CD8-positive, alpha-beta memory T cell (primary cell): ENCODE measurements around the gene SCYGR2. TPM values are rescaled to one million over a fixed set of nuclear protein-coding genes. Genes with fewer than 3 reads are reported as not detected.
"Not testable (repeated sequence)": the region's sequence is repeated elsewhere in the genome, so short reads cannot be mapped to it uniquely, and the experiment has no call there.

Source experiments
- CTCF ChIA-PET: fragments of 350-600 bp; sonication (Branson Sonifier 250); formaldehyde crosslinking; loops from one replicate; lab custom pipeline; 2021; ENCODE audit warnings: antibody characterized with exemption; lab: Charles Lee
- POLR2A ChIA-PET: fragments of 350-600 bp; sonication (Branson Sonifier 250); formaldehyde crosslinking; loops from one replicate; lab custom pipeline; 2021; ENCODE audit warnings: antibody characterized with exemption; lab: Charles Lee
- DNase-seq, 5 donors: peaks; one replicate each; pipeline versions ENCODE4 v3.0.0 to v3.0.0-alpha.2; 2020 to 2022; ENCODE audit warnings: mixed read lengths in 1 of 5
- H3K27ac ChIP-seq: one replicate; pipeline ENCODE4 v1.7.0; 2013; ENCODE audit warnings: low read depth, mild to moderate bottlenecking, low read length, moderate library complexity
- H3K27me3 ChIP-seq: 2 replicates; pipeline ENCODE4 v1.7.0; 2013; ENCODE audit warnings: low read length, mild to moderate bottlenecking; ENCODE audit not compliant: insufficient read depth, poor library complexity, severe bottlenecking
- H3K36me3 ChIP-seq: 2 replicates; pipeline ENCODE4 v1.7.0; 2013; ENCODE audit warnings: mild to moderate bottlenecking, low read length, moderate library complexity; ENCODE audit not compliant: insufficient read depth
- H3K4me1 ChIP-seq: 2 replicates; pipeline ENCODE4 v1.7.0; 2013; ENCODE audit warnings: mild to moderate bottlenecking, low read length, moderate library complexity; ENCODE audit not compliant: insufficient read depth
- H3K4me3 ChIP-seq: 2 replicates; pipeline ENCODE4 v1.7.0; 2013; ENCODE audit warnings: mild to moderate bottlenecking, low read length
- H3K9me3 ChIP-seq: 2 replicates; pipeline ENCODE4 v1.7.0; 2013; ENCODE audit warnings: mild to moderate bottlenecking, low read length
- H3K27ac Mint-ChIP-seq, 8 donors: one replicate each; pipeline ENCODE4 v1.8.0; 2020 to 2021; ENCODE audit warnings: mixed read lengths in 8 of 8, mild to moderate bottlenecking in 6 of 8, inconsistent platforms in 3 of 8, moderate library complexity in 3 of 8
- H3K27me3 Mint-ChIP-seq, 2 donors: one replicate each; pipeline ENCODE4 v1.8.0; 2020 to 2021; ENCODE audit warnings: mixed read lengths in 2 of 2, mild to moderate bottlenecking in 1 of 2, moderate library complexity in 1 of 2
- H3K36me3 Mint-ChIP-seq, 3 donors: one replicate each; pipeline ENCODE4 v1.8.0; 2020 to 2021; ENCODE audit warnings: mixed read lengths in 3 of 3, inconsistent platforms in 1 of 3, mild to moderate bottlenecking in 1 of 3
- H3K4me1 Mint-ChIP-seq, 3 donors: one replicate each; pipeline ENCODE4 v1.8.0; 2020 to 2021; ENCODE audit warnings: mixed read lengths in 3 of 3, inconsistent platforms in 1 of 3, mild to moderate bottlenecking in 1 of 3
- H3K4me3 Mint-ChIP-seq, 7 donors: one replicate each; pipeline ENCODE4 v1.8.0; 2020 to 2021; ENCODE audit warnings: mixed read lengths in 7 of 7, mild to moderate bottlenecking in 6 of 7, moderate library complexity in 4 of 7, inconsistent platforms in 2 of 7
- H3K9me3 Mint-ChIP-seq, 5 donors: one replicate each; pipeline ENCODE4 v1.8.0; 2020 to 2022; ENCODE audit warnings: mixed read lengths in 5 of 5, mild to moderate bottlenecking in 3 of 5, moderate library complexity in 2 of 5, inconsistent platforms in 1 of 5
- polyA plus RNA-seq: library from polyadenylated mRNA; unstranded; fragments of 300-500 nt; fragmentation: Illumina TruSeq; gene quantifications from one replicate; pipeline ENCODE4 v1.2.3, GENCODE V29; 2021
- total RNA-seq, 2 experiments: library from RNA; stranded (reverse); gene quantifications; one replicate each; pipeline ENCODE4 v1.2.3, GENCODE V29; 2021

SCYGR2 gene, protein sequence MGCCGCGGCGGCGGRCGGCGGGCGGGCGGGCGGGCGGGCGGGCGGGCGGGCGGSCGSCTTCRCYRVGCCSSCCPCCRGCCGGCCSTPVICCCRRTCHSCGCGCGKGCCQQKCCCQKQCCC
- not detected for total RNA-seq
- polyA plus RNA-seq, result not detected

DNA sequence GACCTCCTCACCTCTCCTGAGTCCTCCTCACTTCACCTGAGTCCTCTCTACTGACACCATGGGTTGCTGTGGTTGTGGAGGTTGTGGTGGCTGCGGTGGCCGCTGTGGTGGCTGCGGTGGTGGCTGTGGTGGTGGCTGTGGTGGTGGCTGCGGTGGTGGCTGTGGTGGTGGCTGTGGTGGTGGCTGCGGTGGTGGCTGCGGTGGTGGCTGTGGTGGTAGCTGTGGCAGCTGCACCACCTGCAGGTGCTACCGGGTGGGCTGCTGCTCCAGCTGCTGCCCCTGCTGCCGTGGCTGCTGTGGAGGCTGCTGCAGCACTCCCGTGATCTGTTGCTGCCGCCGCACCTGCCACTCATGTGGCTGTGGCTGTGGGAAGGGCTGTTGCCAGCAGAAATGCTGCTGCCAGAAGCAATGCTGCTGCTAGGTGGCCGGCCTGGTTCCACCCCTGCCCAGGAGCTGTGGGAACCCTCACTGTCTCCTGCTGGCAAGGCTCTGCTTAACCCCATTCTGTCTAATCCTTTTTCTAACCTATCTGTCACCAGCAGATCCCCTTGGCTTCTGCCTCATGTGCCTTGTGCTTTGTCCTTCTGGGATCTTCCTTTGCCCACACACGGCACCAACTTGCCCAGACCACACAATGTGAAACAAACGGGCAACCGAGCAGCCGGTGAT is at the start of gene SCYGR2:
SCYGR2 (plus strand) TSS at position 59 of the 669 bp plus-strand sequence; CDS start at position 59, 0 bp downstream.
- H3K27ac ChIP-seq, H3K27ac Mint-ChIP-seq, H3K9me3 ChIP-seq, H3K4me1 ChIP-seq, CTCF ChIA-PET, H3K36me3 ChIP-seq, H3K4me1 Mint-ChIP-seq, POLR2A ChIA-PET, H3K9me3 Mint-ChIP-seq, H3K4me3 Mint-ChIP-seq, H3K27me3 ChIP-seq, H3K4me3 ChIP-seq, H3K36me3 Mint-ChIP-seq, DNase-seq: not testable (repeated sequence)
- H3K27me3 Mint-ChIP-seq, result peaks cover 23 to 43% of the 10 kb centered on the region in 2 donors

- no peak overlapping the region for H3K4me3 ChIP-seq
- CTCF ChIA-PET, result no interaction called here
Observed at GRCh38 chr2:227551836-227552235, 46.9 kb upstream of the SCYGR2 start.

DNA sequence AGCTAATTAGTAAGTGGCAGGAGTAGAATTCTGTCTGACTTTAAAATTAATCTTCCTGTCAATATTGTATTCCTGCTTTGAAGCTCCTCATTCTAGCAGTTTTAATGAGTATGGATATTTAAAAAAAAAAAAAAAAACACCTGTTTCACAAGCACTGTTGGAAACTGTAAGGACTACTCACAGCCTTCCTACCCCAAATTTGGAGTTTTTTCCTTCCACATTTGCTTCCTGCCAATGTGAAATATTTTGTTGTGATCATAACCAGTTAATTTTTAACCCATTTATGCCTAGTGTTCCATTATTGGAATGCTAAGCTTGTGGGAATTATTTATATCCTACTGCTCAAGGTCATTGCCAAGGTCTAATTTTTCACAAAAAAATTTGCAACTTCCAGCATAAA is 36.1 kb upstream of the SCYGR2 start:
- Mint-ChIP-seq H3K9me3 (no peaks in the 10 kb centered on the region), H3K4me3 (no peak overlapping the region), H3K27me3 (peaks cover 0 to 4% of the 10 kb centered on the region in 2 donors), H3K4me1 (no peaks in the 10 kb centered on the region), H3K36me3 (peaks cover 0 to 22% (median 8%) of the 10 kb centered on the region in 3 donors), H3K27ac (peak overlapping the region in 1 of 8 donors; percentile 6)
- CTCF ChIA-PET, result no interaction called here
- no peaks in the 10 kb centered on the region for H3K27me3 ChIP-seq
- no peak overlapping the region for H3K4me3 ChIP-seq
- no peaks in the 10 kb centered on the region for H3K4me1 ChIP-seq
- POLR2A ChIA-PET, result no interaction called here
- H3K9me3 ChIP-seq, result no peaks in the 10 kb centered on the region
- DNase-seq, result no peak
- H3K27ac ChIP-seq, result no peak overlapping the region
- no peaks in the 10 kb centered on the region for H3K36me3 ChIP-seq

More at GRCh38 chr2:227551836-227552235, 46.9 kb upstream of the SCYGR2 start:
- Mint-ChIP-seq H3K4me1 (no peaks in the 10 kb centered on the region), H3K9me3 (no peaks in the 10 kb centered on the region), H3K27ac (peak overlapping the region in 1 of 8 donors; percentile 52), H3K4me3 (no peak overlapping the region), H3K36me3 (peaks cover 4 to 75% (median 20%) of the 10 kb centered on the region in 3 donors), H3K27me3 (no peaks in the 10 kb centered on the region)
- H3K36me3 ChIP-seq, result peaks cover 32% of the 10 kb centered on the region
- no peak for DNase-seq
- no peaks in the 10 kb centered on the region for H3K9me3 ChIP-seq
- no peaks in the 10 kb centered on the region for H3K27me3 ChIP-seq
- no peaks in the 10 kb centered on the region for H3K4me1 ChIP-seq
- no peak overlapping the region for H3K27ac ChIP-seq
- POLR2A ChIA-PET, result no interaction called here

DNA sequence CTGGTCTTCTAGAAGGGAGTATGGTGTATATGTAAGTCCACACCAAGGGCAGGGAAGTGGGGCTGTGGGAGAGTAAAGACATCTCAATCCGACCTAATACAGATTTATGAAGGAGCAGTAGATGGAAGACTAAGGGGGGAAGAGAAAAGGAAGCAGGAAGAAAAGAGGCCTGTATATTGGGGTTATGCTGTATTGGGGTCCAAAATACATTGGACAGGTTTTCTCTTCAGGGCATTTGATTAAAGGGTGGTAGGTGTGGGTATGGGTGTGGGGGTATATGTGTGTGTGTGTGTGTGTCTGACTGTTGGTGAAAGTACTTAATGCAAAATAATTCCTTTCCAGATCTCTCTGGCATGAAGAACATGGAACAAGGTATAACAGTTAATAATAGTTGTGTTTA is 33.6 kb upstream of the SCYGR2 start:
- no peaks in the 10 kb centered on the region for H3K27me3 ChIP-seq
- no peak overlapping the region for H3K4me3 ChIP-seq
- CTCF ChIA-PET, result no interaction called here
- POLR2A ChIA-PET, result no interaction called here
- H3K27ac ChIP-seq, result no peak overlapping the region
- H3K9me3 Mint-ChIP-seq, result no peaks in the 10 kb centered on the region
- H3K4me3 Mint-ChIP-seq, result no peak overlapping the region
- H3K27me3 Mint-ChIP-seq, result peaks cover 0 to 4% of the 10 kb centered on the region in 2 donors
- H3K4me1 Mint-ChIP-seq, result no peaks in the 10 kb centered on the region
- no peaks in the 10 kb centered on the region for H3K4me1 ChIP-seq
- H3K27ac Mint-ChIP-seq, result peak overlapping the region in 5 of 8 donors; percentile 28 to 81 (median 54)
- no peak for DNase-seq
- H3K9me3 ChIP-seq, result no peaks in the 10 kb centered on the region
- H3K36me3 ChIP-seq, result no peaks in the 10 kb centered on the region
- peaks cover 0 to 10% (median 8%) of the 10 kb centered on the region in 3 donors for H3K36me3 Mint-ChIP-seq

DNA sequence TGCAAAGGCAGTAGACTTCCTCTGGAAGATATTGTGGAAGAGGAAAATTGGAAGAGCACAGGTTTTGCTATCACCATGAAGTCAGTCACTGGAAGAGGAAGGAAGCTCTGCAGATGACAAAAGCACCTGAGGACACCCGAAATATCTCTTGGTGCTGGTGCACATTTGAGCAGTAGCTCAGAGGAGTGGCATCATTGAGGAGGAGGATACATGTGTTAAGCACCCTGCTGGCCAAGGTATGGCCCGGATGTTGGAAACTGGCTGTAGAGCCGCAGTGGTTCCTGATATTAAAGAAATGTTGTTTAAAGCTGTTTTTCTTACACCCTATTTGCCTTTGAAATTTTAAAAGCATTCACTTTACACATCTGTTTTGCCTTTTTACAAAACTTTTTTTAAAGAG is 32.7 kb upstream of the SCYGR2 start:
- POLR2A ChIA-PET, result no interaction called here
- Histone ChIP-seq H3K9me3 (no peaks in the 10 kb centered on the region), H3K4me1 (no peaks in the 10 kb centered on the region), H3K36me3 (no peaks in the 10 kb centered on the region), H3K27me3 (no peaks in the 10 kb centered on the region), H3K27ac (no peak overlapping the region), H3K4me3 (no peak overlapping the region)
- peaks cover 0 to 8% (median 7%) of the 10 kb centered on the region in 3 donors for H3K36me3 Mint-ChIP-seq
- H3K27ac Mint-ChIP-seq, result peak overlapping the region in 2 of 8 donors; percentile 27 to 86
- CTCF ChIA-PET, result no interaction called here
- H3K4me3 Mint-ChIP-seq, result no peak overlapping the region
- H3K4me1 Mint-ChIP-seq, result no peaks in the 10 kb centered on the region
- no peaks in the 10 kb centered on the region for H3K9me3 Mint-ChIP-seq
- H3K27me3 Mint-ChIP-seq, result peaks cover 0 to 4% of the 10 kb centered on the region in 2 donors
- DNase-seq, result no peak

DNA sequence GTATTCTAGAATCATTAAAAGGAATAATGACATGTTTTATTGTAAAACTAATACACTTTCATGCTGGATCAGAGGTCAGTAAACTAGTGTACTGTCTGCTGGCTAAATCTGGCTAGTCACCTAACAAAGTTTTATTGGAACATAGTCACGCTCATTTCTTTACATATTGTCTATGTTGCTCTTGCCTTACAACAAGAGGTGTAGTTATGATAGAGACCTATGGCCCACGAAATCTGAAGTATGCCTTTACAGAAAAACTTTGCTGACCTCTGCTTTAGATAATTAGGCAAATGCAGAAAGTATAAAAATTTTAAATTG is 29.9 kb upstream of the SCYGR2 start:
- CTCF ChIA-PET, result no interaction called here
- H3K36me3 Mint-ChIP-seq, result peaks cover 0 to 8% (median 7%) of the 10 kb centered on the region in 3 donors

DNA sequence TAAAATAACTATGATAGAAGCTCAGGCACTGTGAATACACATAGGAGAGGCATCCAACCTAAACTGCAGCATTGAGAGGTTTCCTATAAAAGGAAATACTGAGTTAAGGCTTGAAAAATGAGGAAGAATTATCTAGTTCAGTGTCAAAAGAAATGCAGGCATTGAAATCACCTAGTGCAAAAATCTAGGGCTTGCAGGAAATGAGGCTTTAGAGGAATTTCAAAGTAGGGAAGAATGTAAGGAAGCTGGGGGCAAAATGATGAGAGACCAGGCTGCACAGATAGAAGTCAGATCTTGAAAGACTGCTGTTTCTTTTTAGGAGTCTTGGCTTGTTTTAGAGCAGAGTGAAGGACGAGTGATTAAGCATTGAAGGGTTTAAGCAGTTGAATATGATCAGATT is 28.1 kb upstream of the SCYGR2 start:
- ChIA-PET POLR2A (no interaction called here), CTCF (no interaction called here)
- H3K9me3 Mint-ChIP-seq, result no peaks in the 10 kb centered on the region
- H3K4me1 Mint-ChIP-seq, result no peaks in the 10 kb centered on the region
- no peak overlapping the region for H3K4me3 Mint-ChIP-seq
- H3K27me3 Mint-ChIP-seq, result peaks cover 0 to 4% of the 10 kb centered on the region in 2 donors
- H3K36me3 Mint-ChIP-seq, result peaks cover 0 to 3% (median 2%) of the 10 kb centered on the region in 3 donors
- Histone ChIP-seq H3K27me3 (no peaks in the 10 kb centered on the region), H3K4me1 (no peaks in the 10 kb centered on the region), H3K36me3 (no peaks in the 10 kb centered on the region), H3K9me3 (no peaks in the 10 kb centered on the region), H3K4me3 (no peak overlapping the region), H3K27ac (no peak overlapping the region)
- H3K27ac Mint-ChIP-seq, result peak overlapping the region in 1 of 8 donors; percentile 47
- DNase-seq, result no peak

More for the DNA sequence above, 29.9 kb upstream of the SCYGR2 start:
- Histone ChIP-seq H3K27me3 (no peaks in the 10 kb centered on the region), H3K27ac (no peak overlapping the region), H3K36me3 (no peaks in the 10 kb centered on the region), H3K4me1 (no peaks in the 10 kb centered on the region), H3K9me3 (no peaks in the 10 kb centered on the region), H3K4me3 (no peak overlapping the region)
- Mint-ChIP-seq H3K4me1 (no peaks in the 10 kb centered on the region), H3K27ac (no peak overlapping the region), H3K9me3 (no peaks in the 10 kb centered on the region), H3K4me3 (no peak overlapping the region), H3K27me3 (peaks cover 0 to 5% of the 10 kb centered on the region in 2 donors)
- DNase-seq, result no peak
- POLR2A ChIA-PET, result no interaction called here

GRCh38 chr2:227576110-227576509 is 22.6 kb upstream of the SCYGR2 start:
- Histone ChIP-seq H3K9me3 (no peaks in the 10 kb centered on the region), H3K4me1 (no peaks in the 10 kb centered on the region), H3K27ac (no peak overlapping the region), H3K4me3 (no peak overlapping the region), H3K27me3 (peaks cover 7% of the 10 kb centered on the region), H3K36me3 (no peaks in the 10 kb centered on the region)
- Mint-ChIP-seq H3K36me3 (peaks cover 0 to 5% (median 0%) of the 10 kb centered on the region in 3 donors), H3K4me3 (no peak overlapping the region), H3K4me1 (no peaks in the 10 kb centered on the region), H3K27me3 (peaks cover 19 to 37% of the 10 kb centered on the region in 2 donors), H3K27ac (no peak overlapping the region), H3K9me3 (peaks cover 0 to 4% (median under 1%) of the 10 kb centered on the region in 5 donors)
- ChIA-PET CTCF (no interaction called here), POLR2A (no interaction called here)
- no peak for DNase-seq
